ENCODE measurements around the gene RPP40. TPM values are rescaled to one million over a fixed set of nuclear protein-coding genes. Genes with fewer than 3 reads are reported as not detected.

RPP40 gene
- total RNA-seq, 1 donor from 2014 or later = not detected

DNA sequence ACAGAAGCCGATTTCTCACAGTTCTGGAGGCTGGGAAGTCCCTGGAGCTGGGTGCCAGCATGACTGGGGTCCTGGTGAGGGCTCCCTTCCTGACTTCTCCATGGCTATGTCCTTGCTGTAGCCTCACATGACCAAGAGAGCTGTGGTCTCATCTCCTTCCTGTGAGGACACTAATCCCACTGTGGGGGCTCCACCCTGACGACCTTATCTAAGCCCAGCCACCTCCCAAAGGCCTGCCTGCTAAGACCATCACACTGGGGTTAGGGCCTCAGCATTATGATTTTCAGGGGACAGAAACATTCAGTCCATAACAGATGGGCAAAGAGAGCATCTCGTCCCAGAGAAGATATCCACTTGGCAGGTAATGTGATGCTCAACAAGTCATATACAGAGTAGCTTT is 16.8 kb downstream of the RPP40 start:
- H3K27ac ChIP-seq = no peak overlapping the region
- H3K4me3 ChIP-seq = no peak overlapping the region
- TF ChIP-seq, protein P1, sequence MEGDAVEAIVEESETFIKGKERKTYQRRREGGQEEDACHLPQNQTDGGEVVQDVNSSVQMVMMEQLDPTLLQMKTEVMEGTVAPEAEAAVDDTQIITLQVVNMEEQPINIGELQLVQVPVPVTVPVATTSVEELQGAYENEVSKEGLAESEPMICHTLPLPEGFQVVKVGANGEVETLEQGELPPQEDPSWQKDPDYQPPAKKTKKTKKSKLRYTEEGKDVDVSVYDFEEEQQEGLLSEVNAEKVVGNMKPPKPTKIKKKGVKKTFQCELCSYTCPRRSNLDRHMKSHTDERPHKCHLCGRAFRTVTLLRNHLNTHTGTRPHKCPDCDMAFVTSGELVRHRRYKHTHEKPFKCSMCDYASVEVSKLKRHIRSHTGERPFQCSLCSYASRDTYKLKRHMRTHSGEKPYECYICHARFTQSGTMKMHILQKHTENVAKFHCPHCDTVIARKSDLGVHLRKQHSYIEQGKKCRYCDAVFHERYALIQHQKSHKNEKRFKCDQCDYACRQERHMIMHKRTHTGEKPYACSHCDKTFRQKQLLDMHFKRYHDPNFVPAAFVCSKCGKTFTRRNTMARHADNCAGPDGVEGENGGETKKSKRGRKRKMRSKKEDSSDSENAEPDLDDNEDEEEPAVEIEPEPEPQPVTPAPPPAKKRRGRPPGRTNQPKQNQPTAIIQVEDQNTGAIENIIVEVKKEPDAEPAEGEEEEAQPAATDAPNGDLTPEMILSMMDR (IDR thresholded peaks at IDR 0.05) = no peak
- H3K4me1 ChIP-seq = no peaks in the 10 kb centered on the region
- intact Hi-C loops (cut with DNase I) = no loop called here
- no peaks in the 10 kb centered on the region for H3K36me3 ChIP-seq
- DNase-seq (ENCODE audit: low spot score in 2 of 2) = no peak
- no peaks in the 10 kb centered on the region for H3K9me3 ChIP-seq
- H3K27me3 ChIP-seq = no peaks in the 10 kb centered on the region

DNA sequence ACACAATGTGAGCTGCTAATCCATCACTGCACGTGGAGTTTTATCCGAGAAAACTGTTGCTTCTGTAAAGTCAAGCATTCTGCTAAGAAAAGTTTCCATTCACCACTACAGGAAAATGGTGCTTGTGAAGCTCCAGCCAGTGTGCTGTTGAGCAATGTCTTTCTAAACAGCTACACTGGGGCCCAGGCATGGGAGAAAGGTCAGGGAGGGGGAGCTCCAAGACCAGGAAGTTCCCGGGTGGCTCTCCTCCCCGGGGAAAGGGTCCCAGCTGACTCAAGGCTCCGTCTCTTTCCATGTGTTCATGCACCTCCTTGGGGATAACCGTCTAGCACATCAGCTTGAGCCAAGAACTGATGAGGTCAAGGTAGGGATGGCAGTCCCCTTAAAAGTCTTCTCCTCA is 20.5 kb downstream of the RPP40 start:
- H3K9me3 ChIP-seq = peaks cover 0 to 11% of the 10 kb centered on the region in 2 donors
- TF ChIP-seq, protein P1 (IDR thresholded peaks at IDR 0.05) = no peak
- H3K27ac ChIP-seq = no peak overlapping the region
- H3K27me3 ChIP-seq = no peaks in the 10 kb centered on the region
- no peak for DNase-seq (ENCODE audit: low spot score in 2 of 2)
- H3K4me1 ChIP-seq = no peaks in the 10 kb centered on the region
- no peak overlapping the region for H3K4me3 ChIP-seq
- no peaks in the 10 kb centered on the region for H3K36me3 ChIP-seq
- intact Hi-C loops (cut with DNase I) = no loop called here

DNA sequence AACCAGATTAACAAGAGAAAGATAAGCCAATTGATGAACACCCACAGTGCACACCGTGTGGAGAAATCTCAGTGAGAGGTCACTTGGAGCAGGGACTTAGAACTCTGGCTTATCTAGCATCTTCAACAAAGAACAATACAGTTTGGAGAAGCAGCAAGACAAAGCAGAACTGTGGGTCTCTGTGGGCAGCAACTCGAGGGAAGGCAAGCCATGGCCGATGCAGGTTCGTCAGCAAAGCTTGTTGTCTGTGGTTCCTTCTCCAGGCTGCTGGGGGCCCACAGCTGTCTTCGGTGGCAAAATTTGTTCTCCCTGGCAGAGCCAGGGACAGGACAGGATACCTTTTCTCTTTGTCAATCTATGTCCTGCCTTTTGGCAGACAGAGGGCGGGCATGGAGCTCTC is 22.1 kb downstream of the RPP40 start:
- Histone ChIP-seq H3K27ac (no peak overlapping the region), H3K9me3 (peaks cover 0 to 11% of the 10 kb centered on the region in 2 donors), H3K4me1 (no peaks in the 10 kb centered on the region), H3K4me3 (no peak overlapping the region), H3K27me3 (no peaks in the 10 kb centered on the region), H3K36me3 (no peaks in the 10 kb centered on the region)
- intact Hi-C loops (cut with DNase I) = no loop called here
- DNase-seq (ENCODE audit: low spot score in 2 of 2) = no peak
- TF ChIP-seq, protein P1 (IDR thresholded peaks at IDR 0.05) = no peak

DNA sequence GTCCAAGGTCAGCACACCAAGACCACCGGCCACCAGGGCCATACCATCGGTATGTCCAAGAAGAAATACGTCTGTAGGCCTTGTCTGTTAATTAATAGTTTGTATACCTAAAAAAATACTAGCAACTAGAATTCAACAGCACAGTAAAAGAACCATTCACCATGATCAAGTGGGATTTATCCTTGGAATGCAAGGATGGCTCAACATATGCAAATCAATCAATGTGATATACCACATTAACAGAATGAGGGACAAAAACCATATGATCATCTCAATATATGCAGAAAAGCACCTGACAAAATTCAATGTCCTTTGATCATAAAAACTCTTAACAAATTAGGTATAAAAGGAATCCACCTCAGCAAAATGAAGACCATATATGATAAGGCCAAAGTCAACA is 24.4 kb downstream of the RPP40 start:
- H3K4me1 ChIP-seq = peaks cover 0 to 5% of the 10 kb centered on the region in 2 donors
- DNase-seq (ENCODE audit: low spot score in 2 of 2) = no peak
- H3K36me3 ChIP-seq = no peaks in the 10 kb centered on the region
- peaks cover 0 to 11% of the 10 kb centered on the region in 2 donors for H3K9me3 ChIP-seq
- intact Hi-C loops (cut with DNase I) = no loop called here
- H3K27me3 ChIP-seq = no peaks in the 10 kb centered on the region
- no peak overlapping the region for H3K4me3 ChIP-seq
- TF ChIP-seq, protein P1 (IDR thresholded peaks at IDR 0.05) = no peak
- no peak overlapping the region for H3K27ac ChIP-seq

DNA sequence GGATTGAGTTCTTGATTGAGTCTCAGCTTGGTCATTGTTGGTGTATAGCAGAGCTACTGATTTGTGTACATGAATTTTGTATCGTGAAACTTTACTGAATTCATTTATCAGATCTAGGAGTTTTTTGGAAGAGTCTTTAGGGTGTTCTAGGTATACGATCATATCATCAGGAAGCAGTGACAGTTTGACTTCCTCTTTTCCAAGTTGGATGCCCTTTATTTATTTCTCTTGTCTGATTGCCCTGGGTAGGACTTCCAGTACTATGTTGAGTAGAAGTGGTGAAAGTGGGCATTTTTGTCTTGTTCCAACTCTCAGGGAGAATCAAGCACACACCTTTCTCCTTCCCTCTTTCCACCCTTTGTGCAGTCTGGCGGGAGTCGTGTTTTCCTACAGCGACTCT is 26.4 kb downstream of the RPP40 start:
- H3K27me3 ChIP-seq = no peaks in the 10 kb centered on the region
- TF ChIP-seq, protein P1 (IDR thresholded peaks at IDR 0.05) = no peak
- H3K9me3 ChIP-seq = peaks cover 0 to 11% of the 10 kb centered on the region in 2 donors
- H3K4me1 ChIP-seq = peaks cover 0 to 8% of the 10 kb centered on the region in 2 donors
- no peak for DNase-seq (ENCODE audit: low spot score in 2 of 2)
- no peak overlapping the region for H3K27ac ChIP-seq
- no peaks in the 10 kb centered on the region for H3K36me3 ChIP-seq
- no peak overlapping the region for H3K4me3 ChIP-seq
- intact Hi-C loops (cut with DNase I) = no loop called here

DNA sequence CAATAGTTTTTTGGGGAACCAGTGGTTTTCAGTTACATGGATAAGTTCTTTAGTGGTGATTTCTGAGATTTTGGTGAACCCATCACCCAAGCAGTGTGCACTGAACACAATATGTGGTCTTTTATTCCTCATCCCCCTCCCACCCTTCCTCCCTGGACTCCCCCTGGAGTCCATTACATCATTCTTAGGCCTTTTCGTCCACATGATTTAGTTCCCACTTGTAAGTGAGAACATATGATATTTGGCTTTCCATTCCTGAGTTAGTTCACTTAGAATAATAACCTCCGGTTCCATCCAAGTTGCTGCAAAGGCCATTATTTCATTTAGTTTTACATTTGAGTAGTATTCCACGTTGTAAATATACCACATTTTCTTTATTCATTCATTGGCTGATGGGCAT is 28.3 kb downstream of the RPP40 start:
- peaks cover 0 to 8% of the 10 kb centered on the region in 2 donors for H3K4me1 ChIP-seq
- H3K36me3 ChIP-seq = no peaks in the 10 kb centered on the region
- intact Hi-C loops (cut with DNase I) = no loop called here
- no peaks in the 10 kb centered on the region for H3K27me3 ChIP-seq
- DNase-seq (ENCODE audit: low spot score in 2 of 2) = no peak
- no peak overlapping the region for H3K27ac ChIP-seq
- TF ChIP-seq, protein P1 (IDR thresholded peaks at IDR 0.05) = no peak
- peaks cover 0 to 11% of the 10 kb centered on the region in 2 donors for H3K9me3 ChIP-seq
- no peak overlapping the region for H3K4me3 ChIP-seq
